Activated B cell treated with CpG ODN at 0.5 μM for 24 hours (primary cell): ENCODE results near the gene PPM1H. TPM values are rescaled to one million over a fixed set of nuclear protein-coding genes. Genes with fewer than 3 reads are reported as not detected.

Experiments used
- ATAC-seq: fragments of 200-7000 bp; cut with Tn5 transposase; one replicate; pipeline ENCODE4 v1.10.0; 2021; ENCODE audit warnings: low read depth, mild to moderate bottlenecking, moderate library complexity
- CTCF ChIA-PET: fragments of 350-600 bp; sonication (Branson Sonifier 250); formaldehyde crosslinking; loops from one replicate; lab custom pipeline; 2021; ENCODE audit warnings: antibody characterized with exemption; lab: Charles Lee
- POLR2A ChIA-PET: fragments of 350-600 bp; sonication (Branson Sonifier 250); formaldehyde crosslinking; loops from one replicate; lab custom pipeline; 2021; ENCODE audit warnings: antibody characterized with exemption; lab: Charles Lee
- DNase-seq: peaks from one replicate; pipeline ENCODE4 v3.0.0; 2022
- H3K27ac Mint-ChIP-seq: one replicate; pipeline ENCODE4 v1.8.0; 2020; ENCODE audit warnings: mixed read lengths
- H3K27me3 Mint-ChIP-seq: one replicate; pipeline ENCODE4 v1.8.0; 2021; ENCODE audit warnings: mixed read lengths
- H3K36me3 Mint-ChIP-seq: one replicate; pipeline ENCODE4 v1.8.0; 2021; ENCODE audit warnings: low read depth, mixed read lengths
- H3K4me1 Mint-ChIP-seq: one replicate; pipeline ENCODE4 v1.8.0; 2021; ENCODE audit warnings: mixed read lengths
- H3K4me3 Mint-ChIP-seq: one replicate; pipeline ENCODE4 v1.8.0; 2020; ENCODE audit warnings: mild to moderate bottlenecking, mixed read lengths
- H3K9me3 Mint-ChIP-seq: one replicate; pipeline ENCODE4 v1.8.0; 2020; ENCODE audit warnings: mixed read lengths
- CTCF ChIP-seq: fragments of 200-600 bp; IDR thresholded peaks from one replicate; pipeline ENCODE4 v1.8.0; 2022; ENCODE audit warnings: antibody characterized with exemption, mild to moderate bottlenecking
- intact Hi-C: fragments of 100-400 bp; cut with micrococcal nuclease; formaldehyde crosslinking; loops from one replicate; pipeline ENCODE4 v1.15.1; 2024
- total RNA-seq: library from RNA; stranded (reverse); gene quantifications from 2 replicates; pipeline ENCODE4 v1.2.3, GENCODE V29; 2022

The PPM1H gene
- total RNA-seq, 1 donor from 2014 or later, result not detected

GRCh38 chr12:62613081-62613480 is 321.9 kb downstream of the PPM1H start:
- CTCF ChIA-PET, result no interaction called here
- POLR2A ChIA-PET, result interaction anchor here (1.0 kb wide), 1 partner anchor 10 kb away, joined by 7 read pairs; no protein-coding TSS in a partner anchor

GRCh38 chr12:62606654-62607053 is 328.3 kb downstream of the PPM1H start:
- no peaks in the 10 kb centered on the region for H3K27me3 Mint-ChIP-seq
- ATAC-seq (no peak), DNase-seq (no peak)
- peaks cover 24% of the 10 kb centered on the region for H3K36me3 Mint-ChIP-seq
- no peak overlapping the region for H3K27ac Mint-ChIP-seq
- peaks cover 33% of the 10 kb centered on the region for H3K4me1 Mint-ChIP-seq
- ChIA-PET CTCF (interaction anchor here (1.5 to 2.3 kb wide), 3 partner anchors 25 to 190 kb away, joined by 4 to 9 read pairs (median 8); no protein-coding TSS in a partner anchor), POLR2A (interaction anchor here (0.7 to 1.4 kb wide), 4 partner anchors 9 to 23 kb away, joined by 4 to 6 read pairs (median 4); no protein-coding TSS in a partner anchor)
- H3K9me3 Mint-ChIP-seq, result no peaks in the 10 kb centered on the region
- no peak overlapping the region for H3K4me3 Mint-ChIP-seq
- intact Hi-C loops, result no loop called here
- no peak for TF ChIP-seq CTCF

More at GRCh38 chr12:62613081-62613480, 321.9 kb downstream of the PPM1H start:
- no peaks in the 10 kb centered on the region for H3K4me1 Mint-ChIP-seq
- no peak for TF ChIP-seq CTCF
- DNase-seq, result no peak
- no peak overlapping the region for H3K27ac Mint-ChIP-seq
- H3K36me3 Mint-ChIP-seq, result peaks cover 4% of the 10 kb centered on the region
- no peak overlapping the region for H3K4me3 Mint-ChIP-seq
- H3K27me3 Mint-ChIP-seq, result no peaks in the 10 kb centered on the region
- ATAC-seq, result no peak
- no peaks in the 10 kb centered on the region for H3K9me3 Mint-ChIP-seq
- intact Hi-C loops, result no loop called here

GRCh38 chr12:62605981-62606380 is 329.0 kb downstream of the PPM1H start:
- DNase-seq, result no peak
- POLR2A ChIA-PET, result interaction anchor here (0.5 to 1.4 kb wide), 6 partner anchors 12 to 139 kb away, joined by 3 to 6 read pairs (median 4); partner anchors contain the start of gene MON2
- intact Hi-C loops, result no loop called here
- no peak overlapping the region for H3K27ac Mint-ChIP-seq
- CTCF ChIA-PET, result interaction anchor here (1.5 to 2.3 kb wide), 3 partner anchors 24 to 191 kb away, joined by 4 to 9 read pairs (median 8); no protein-coding TSS in a partner anchor
- H3K4me1 Mint-ChIP-seq, result peaks cover 39% of the 10 kb centered on the region
- H3K9me3 Mint-ChIP-seq, result no peaks in the 10 kb centered on the region
- peaks cover 24% of the 10 kb centered on the region for H3K36me3 Mint-ChIP-seq
- H3K4me3 Mint-ChIP-seq, result no peak overlapping the region
- TF ChIP-seq CTCF, result no peak
- no peaks in the 10 kb centered on the region for H3K27me3 Mint-ChIP-seq
- ATAC-seq, result no peak

GRCh38 chr12:62604871-62605270 is 330.1 kb downstream of the PPM1H start:
- ChIA-PET CTCF (interaction anchor here (1.5 to 2.3 kb wide), 2 partner anchors 23 to 192 kb away, joined by 4 to 9 read pairs; no protein-coding TSS in a partner anchor), POLR2A (interaction anchor here (1.1 kb wide), 1 partner anchor 23 kb away, joined by 3 read pairs; no protein-coding TSS in a partner anchor)
- intact Hi-C loops, result loop anchor here (5.0 kb wide), 3 partner anchors 1177 to 1797 kb away; partner anchors contain the start of genes KICS2 and XPOT
- Mint-ChIP-seq H3K27ac (peak overlapping the region; percentile 99), H3K4me3 (peak overlapping the region; percentile 94), H3K27me3 (no peaks in the 10 kb centered on the region), H3K36me3 (peaks cover 23% of the 10 kb centered on the region), H3K4me1 (peaks cover 49% of the 10 kb centered on the region), H3K9me3 (no peaks in the 10 kb centered on the region)
- ATAC-seq (no peak), DNase-seq (no peak)
- TF ChIP-seq CTCF, result no peak

- no peak for ATAC-seq
- H3K4me3 Mint-ChIP-seq, result peak overlapping the region; percentile 94
- no peak for TF ChIP-seq CTCF
- no peaks in the 10 kb centered on the region for H3K9me3 Mint-ChIP-seq
- no peaks in the 10 kb centered on the region for H3K27me3 Mint-ChIP-seq
- peaks cover 21% of the 10 kb centered on the region for H3K36me3 Mint-ChIP-seq
- ChIA-PET CTCF (interaction anchor here (1.7 to 1.9 kb wide), 2 partner anchors 23 to 190 kb away, joined by 9 to 11 read pairs; no protein-coding TSS in a partner anchor), POLR2A (interaction anchor here (0.5 to 3.2 kb wide), 13 partner anchors 9 to 345 kb away, joined by 3 to 52 read pairs (median 9); partner anchors contain the start of genes MON2 and USP15)
- no peak for DNase-seq
- peak overlapping the region; percentile 99 for H3K27ac Mint-ChIP-seq
- intact Hi-C loops, result loop anchor here (5.0 kb wide), 3 partner anchors 1178 to 1798 kb away; partner anchors contain the start of genes KICS2 and XPOT
- H3K4me1 Mint-ChIP-seq, result peaks cover 49% of the 10 kb centered on the region
These were observed 330.6 kb downstream of the PPM1H start for GRCh38 chr12:62604373-62604772.
